A549 (cell line): ENCODE measurements around the gene ENHO. TPM values are rescaled to one million over a fixed set of nuclear protein-coding genes. Genes with fewer than 3 reads are reported as not detected.
A peak's percentile ranks its signal among the peaks of the same experiment; 100 is the strongest.

Experiments used
- ATAC-seq, 2 experiments: fragments of 200-7000 bp in 1 of 2; fragments of >200 bp in 1 of 2; cut with Nextera tagmentation in 1 of 2; cut with Tn5 transposase in 1 of 2; 3 replicates each; pipeline versions ENCODE4 v1.8.0 to v1.9.1; 2018 to 2020; ENCODE audit warnings: mild to moderate bottlenecking in 1 of 2, moderate library complexity in 1 of 2
- CTCF ChIA-PET: fragments of 300-600 bp; sonication (Branson Sonifier 250); formaldehyde crosslinking; extraction: SDS; loops from one replicate; lab custom pipeline; 2021; ENCODE audit warnings: antibody characterized with exemption, inconsistent platforms; lab: Yijun Ruan, JAX
- POLR2A ChIA-PET: fragments of 350-600 bp; formaldehyde crosslinking; extraction: SDS; loops from one replicate; lab custom pipeline; 2021; ENCODE audit warnings: antibody characterized with exemption, inconsistent platforms; lab: Yijun Ruan, JAX
- DNase-seq, 2 experiments: peaks; one replicate each; pipeline versions ENCODE4 v3.0.0 to v3.0.0-alpha.2; 2011 to 2016; ENCODE audit warnings: low read depth in 1 of 2, low spot score in 1 of 2
- FAIRE-seq: peaks from 2 replicates; lab custom pipeline; 2011; peaks lifted over from hg19 to GRCh38; lab: Jason Lieb, UNC
- H3K27ac ChIP-seq, 2 experiments: fragments of >200 bp; sonication (Bioruptor Twin); formaldehyde crosslinking; 3 replicates each; pipeline ENCODE4 v1.5.1; 2016 to 2017
- H3K4me1 ChIP-seq: fragments of >200 bp; sonication (Bioruptor Twin); formaldehyde crosslinking; 3 replicates; pipeline ENCODE4 v1.6.1; 2016
- H3K4me2 ChIP-seq: fragments of >200 bp; sonication (Bioruptor Twin); formaldehyde crosslinking; 3 replicates; pipeline ENCODE4 v1.6.1; 2016
- H3K4me3 ChIP-seq: fragments of >200 bp; sonication (Bioruptor Twin); formaldehyde crosslinking; 3 replicates; pipeline ENCODE4 v1.5.1; 2016
- H3K9me3 ChIP-seq: fragments of >200 bp; sonication (Bioruptor Twin); formaldehyde crosslinking; 3 replicates; pipeline ENCODE4 v1.6.1; 2016
- BCL3 ChIP-seq: fragments of >200 bp; sonication (Bioruptor Twin); formaldehyde crosslinking; IDR thresholded peaks from 3 replicates; pipeline ENCODE4 v1.6.1; 2016
- CBX8 ChIP-seq: fragments of 200-600 bp; sonication (generic); IDR thresholded peaks from 2 replicates; pipeline ENCODE4 v1.6.1; 2016
- CTCF ChIP-seq: fragments of >200 bp; sonication (Bioruptor Twin); formaldehyde crosslinking; IDR thresholded peaks from 3 replicates; pipeline ENCODE4 v1.5.1; 2016
- EHMT2 ChIP-seq: fragments of 200-600 bp; sonication (generic); IDR thresholded peaks from 2 replicates; pipeline ENCODE4 v1.6.1; 2016; ENCODE audit warnings: antibody characterized with exemption, low read depth, mild to moderate bottlenecking, moderate library complexity
- ELK1 ChIP-seq: fragments of 150-350 bp; IDR thresholded peaks from 2 replicates; pipeline ENCODE4 v1.6.1; 2014; ENCODE audit warnings: low read depth, mild to moderate bottlenecking, low read length
- FOSL2 ChIP-seq, 2 experiments: fragments of 450-650 bp in 1 of 2; fragments of >200 bp in 1 of 2; sonication (Bioruptor Twin) in 1 of 2; formaldehyde crosslinking; IDR thresholded peaks; 2 replicates each; pipeline versions ENCODE4 v1.5.0 to v1.6.1; 2016 to 2020; ENCODE audit warnings: mild to moderate bottlenecking in 1 of 2, moderate library complexity in 1 of 2
- HOXB13 ChIP-seq: fragments of 250-450 bp; sonication (Bioruptor Pico); IDR thresholded peaks from 2 replicates; pipeline ENCODE4 v1.5.0; 2020; ENCODE audit warnings: low read depth, mild to moderate bottlenecking, moderate library complexity
- MAZ ChIP-seq: fragments of 150-350 bp; IDR thresholded peaks from 2 replicates; pipeline ENCODE4 v1.6.1; 2014; ENCODE audit warnings: antibody characterized with exemption, low read depth, low read length, borderline replicate concordance
- POLR2AphosphoS2 ChIP-seq: conservative IDR thresholded peaks from 2 replicates; pipeline ENCODE4 v1.6.1; 2012; ENCODE audit warnings: low read length, improper control_type of control experiment, inconsistent platforms
- RAD21 ChIP-seq, 2 experiments: fragments of >200 bp in 1 of 2; sonication (Bioruptor Twin) in 1 of 2; formaldehyde crosslinking in 1 of 2; IDR thresholded peaks in 1 of 2; conservative IDR thresholded peaks in 1 of 2; 2 replicates in 1 of 2; 3 replicates in 1 of 2; pipeline ENCODE4 v1.6.1; 2012 to 2018; ENCODE audit warnings: inconsistent platforms in 1 of 2
- RCOR1 ChIP-seq: fragments of 150-350 bp; IDR thresholded peaks from 2 replicates; pipeline ENCODE4 v1.6.1; 2014; ENCODE audit warnings: antibody characterized with exemption, low read length, low read depth
- RFX5 ChIP-seq: fragments of 450-650 bp; IDR thresholded peaks from 2 replicates; pipeline ENCODE4 v1.7.1; 2014; ENCODE audit warnings: antibody characterized with exemption, mild to moderate bottlenecking, moderate library complexity
- RNF2 ChIP-seq: fragments of 200-600 bp; sonication (generic); IDR thresholded peaks from 2 replicates; pipeline ENCODE4 v1.6.1; 2016; ENCODE audit warnings: low read depth, mild to moderate bottlenecking, antibody characterized with exemption, moderate library complexity, borderline replicate concordance
- SMC3 ChIP-seq: fragments of >200 bp; sonication (Bioruptor Twin); formaldehyde crosslinking; IDR thresholded peaks from 3 replicates; pipeline ENCODE4 v1.6.1; 2018; ENCODE audit warnings: inconsistent platforms
- TFCP2L1 ChIP-seq: fragments of 250-450 bp; sonication (Bioruptor Pico); IDR thresholded peaks from 2 replicates; pipeline ENCODE4 v1.5.0; 2021; ENCODE audit warnings: mild to moderate bottlenecking
- TP53 ChIP-seq: fragments of 250-450 bp; sonication (Bioruptor Pico); IDR thresholded peaks from 2 replicates; pipeline ENCODE4 v1.5.0; 2021; ENCODE audit warnings: mild to moderate bottlenecking, moderate library complexity
- ZSCAN20 ChIP-seq: fragments of 250-450 bp; sonication (Bioruptor Pico); IDR thresholded peaks from 2 replicates; pipeline ENCODE4 v1.8.0; 2022; ENCODE audit warnings: mild to moderate bottlenecking, moderate library complexity
- WGBS: methylation state at CpG from one replicate; pipeline ENCODE4 v1.1.6; 2017; ENCODE audit errors: missing lambda C conversion rate; 5-methylcytosine and 5-hydroxymethylcytosine counted together
- polyA plus RNA-seq, 4 experiments: library from polyadenylated mRNA; depleted of rRNA in 3 of 4; stranded (reverse); fragments of >200 nt; fragmentation: RNase III in 1 of 4; extraction: RNeasy Plus Mini Kit Qiagen cat#74134 plus additional on column Dnase treatment in 1 of 4; gene quantifications; 2 replicates in 3 of 4; 3 replicates in 1 of 4; pipeline ENCODE4 v1.2.3, GENCODE V29; 2011 to 2017
- TF ChIP-seq, protein P1 (sequence below): IDR thresholded peaks from 2 replicates; pipeline ENCODE4 v1.6.1; 2012
- TF ChIP-seq, protein P2 (sequence below): IDR thresholded peaks from 2 replicates; pipeline ENCODE4 v1.6.1; 2012; ENCODE audit warnings: low read depth, borderline replicate concordance

ENHO gene
- polyA plus RNA-seq, 2 of the 4 experiments (the other 2 are of a cell fraction), result 0.28 to 1.7 TPM

DNA sequence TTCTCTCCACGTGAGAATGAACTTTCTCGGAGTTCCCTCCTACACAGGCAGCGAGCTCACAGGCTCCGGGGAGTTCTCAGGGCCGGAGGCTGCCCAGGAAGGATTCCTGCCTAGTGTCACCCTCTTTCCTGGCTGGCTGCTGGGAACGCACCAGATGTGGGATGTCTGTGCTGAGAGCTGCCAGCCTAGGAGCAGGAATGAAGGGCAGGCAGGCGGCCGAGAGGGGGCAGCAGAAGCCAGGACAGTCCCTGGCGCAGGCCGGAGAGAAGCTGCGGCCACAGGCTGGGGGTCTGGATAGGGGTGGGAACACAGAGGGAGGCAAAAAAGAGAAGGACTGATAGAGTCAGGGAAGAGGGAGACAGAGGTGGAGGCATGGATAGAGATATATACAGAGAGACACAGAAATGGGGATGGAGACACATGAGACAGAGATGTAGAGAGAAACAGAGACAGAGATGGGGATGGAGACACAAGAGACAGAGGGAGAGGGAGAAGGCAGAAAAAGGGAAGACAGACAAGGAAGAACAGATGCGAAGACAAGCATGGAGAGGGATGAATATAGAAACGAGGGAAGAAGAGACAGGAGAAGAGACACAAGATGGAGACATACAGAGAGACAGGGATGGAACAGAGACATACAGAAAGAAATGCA is 25.3 kb upstream of the ENHO start:
- WGBS, result 4% methylated on average over 7 of the region's 13 CpGs
- peak; percentile 91 to 95 for ATAC-seq
- Histone ChIP-seq H3K4me3 (no peak overlapping the region), H3K27ac (no peak overlapping the region), H3K4me1 (peaks cover 9% of the 10 kb centered on the region; the same call in 1 of the 3 replicates), H3K4me2 (no peak overlapping the region), H3K9me3 (no peaks in the 10 kb centered on the region)
- TF ChIP-seq FOSL2 (IDR thresholded peaks at IDR 0.05), result no peak
- no peak for TF ChIP-seq FOSL2 (CRISPR knock-in tag; IDR thresholded peaks at IDR 0.05)
- no peak for TF ChIP-seq ZSCAN20 (CRISPR knock-in tag)
- no peak for TF ChIP-seq RFX5
- TF ChIP-seq TFCP2L1 (CRISPR knock-in tag), result no peak
- TF ChIP-seq, protein P1, sequence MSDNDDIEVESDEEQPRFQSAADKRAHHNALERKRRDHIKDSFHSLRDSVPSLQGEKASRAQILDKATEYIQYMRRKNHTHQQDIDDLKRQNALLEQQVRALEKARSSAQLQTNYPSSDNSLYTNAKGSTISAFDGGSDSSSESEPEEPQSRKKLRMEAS, result no peak
- no peak for TF ChIP-seq HOXB13 (CRISPR knock-in tag)
- peak; percentile 83 for TF ChIP-seq CTCF
- no peak for TF ChIP-seq POLR2AphosphoS2
- TF ChIP-seq RNF2, result no peak
- no peak for TF ChIP-seq TP53 (CRISPR knock-in tag)
- TF ChIP-seq CBX8, result no peak
- TF ChIP-seq, protein P2, sequence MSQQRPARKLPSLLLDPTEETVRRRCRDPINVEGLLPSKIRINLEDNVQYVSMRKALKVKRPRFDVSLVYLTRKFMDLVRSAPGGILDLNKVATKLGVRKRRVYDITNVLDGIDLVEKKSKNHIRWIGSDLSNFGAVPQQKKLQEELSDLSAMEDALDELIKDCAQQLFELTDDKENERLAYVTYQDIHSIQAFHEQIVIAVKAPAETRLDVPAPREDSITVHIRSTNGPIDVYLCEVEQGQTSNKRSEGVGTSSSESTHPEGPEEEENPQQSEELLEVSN, result no peak
- peak; percentile 88 for TF ChIP-seq SMC3
- no peak for TF ChIP-seq RCOR1
- no peak for TF ChIP-seq ELK1
- no peak for TF ChIP-seq EHMT2
- no peak for TF ChIP-seq BCL3
- TF ChIP-seq RAD21 (conservative IDR thresholded peaks at IDR 0.05 in 1 of 2, IDR thresholded peaks at IDR 0.05 in 1 of 2), result peak; percentile 90 to 93
- no peak for TF ChIP-seq MAZ
- peak; percentile 58 to 74 for DNase-seq
- no peak for FAIRE-seq
- ChIA-PET POLR2A (no interaction called here), CTCF (interaction anchor here (0.7 to 11.3 kb wide), 49 partner anchors 9 to 258 kb away, joined by 3 to 297 read pairs (median 6); partner anchors contain the start of genes ARID3C, CNTFR, ENHO and GALT)
